ENCODE measurements around the gene CHST10.
"Not testable (repeated sequence)": the region's sequence is repeated elsewhere in the genome, so short reads cannot be mapped to it uniquely, and the experiment has no call there.

CHST10 gene

GRCh38 chr2:100416935-100417710 is at the start of gene CHST10:
Gene CHST10, minus strand, starts transcription at chr2:100417668. Its CDS starts 10,993 bp downstream, at chr2:100406675.
- peak; percentile 26 for DNase-seq

- DNase-seq, result no peak
Observed at GRCh38 chr2:100460904-100461530, 43.5 kb upstream of the CHST10 start.

GRCh38 chr2:100456357-100456756 is 38.9 kb upstream of the CHST10 start:
- not testable (repeated sequence) for DNase-seq

GRCh38 chr2:100453853-100454252 is 36.4 kb upstream of the CHST10 start:
- DNase-seq, result no peak

- DNase-seq, result no peak
Observed at GRCh38 chr2:100451734-100452133, 34.3 kb upstream of the CHST10 start.

- no peak for DNase-seq
Observed at GRCh38 chr2:100451092-100451491, 33.6 kb upstream of the CHST10 start.

- no peak for DNase-seq
Observed at GRCh38 chr2:100446696-100447095, 29.2 kb upstream of the CHST10 start.

GRCh38 chr2:100437751-100438150 is 20.3 kb upstream of the CHST10 start:
- DNase-seq, result no peak

GRCh38 chr2:100429726-100430125 is 12.3 kb upstream of the CHST10 start:
- no peak for DNase-seq

GRCh38 chr2:100427627-100428258 is 10.3 kb upstream of the CHST10 start:
- DNase-seq, result peak; percentile 37

GRCh38 chr2:100427111-100427510 is 9.6 kb upstream of the CHST10 start:
- no peak for DNase-seq

GRCh38 chr2:100426384-100426720 is 8.9 kb upstream of the CHST10 start:
- DNase-seq, result no peak

GRCh38 chr2:100425573-100426383 is 8.3 kb upstream of the CHST10 start:
- no peak for DNase-seq

- no peak for DNase-seq
Observed at GRCh38 chr2:100425107-100425506, 7.6 kb upstream of the CHST10 start.

GRCh38 chr2:100424277-100424875 is 6.9 kb upstream of the CHST10 start:
- DNase-seq, result no peak

- no peak for DNase-seq
Observed at GRCh38 chr2:100423631-100424030, 6.2 kb upstream of the CHST10 start.

- no peak for DNase-seq
Observed at GRCh38 chr2:100422320-100423055, 5.0 kb upstream of the CHST10 start.

- no peak for DNase-seq
Observed at GRCh38 chr2:100419915-100420314, 2.4 kb upstream of the CHST10 start.

GRCh38 chr2:100418406-100418962 is 1.0 kb upstream of the CHST10 start:
- DNase-seq, result no peak

- DNase-seq, result no peak
Observed at GRCh38 chr2:100417711-100418124, 250 bp upstream of the CHST10 start.

- DNase-seq, result no peak
Observed at GRCh38 chr2:100416397-100416934, 1.0 kb downstream of the CHST10 start.

All from CD4-positive, alpha-beta T cell treated with Interleukin-15 for 1 hour (primary cell).